HEK293 (cell line): ENCODE results near the gene KRTAP10-11.

ENCODE experiments used
- CTCF ChIA-PET: fragments of 350-600 bp; formaldehyde crosslinking; extraction: SDS; loops from one replicate; lab custom pipeline; 2021; ENCODE audit warnings: antibody characterized with exemption; lab: Yijun Ruan, JAX
- POLR2A ChIA-PET: fragments of 300-600 bp; formaldehyde crosslinking; extraction: SDS; loops from one replicate; lab custom pipeline; 2020; ENCODE audit warnings: antibody characterized with exemption, inconsistent platforms; lab: Yijun Ruan, JAX
- H3K27ac ChIP-seq: fragments of 200-500 bp; sonication (Bioruptor generic); 2 replicates; pipeline ENCODE4 v1.5.1; 2014; ENCODE audit warnings: low read depth, low read length, control low read depth, inconsistent platforms; ENCODE audit errors: extremely low read depth
- H3K36me3 ChIP-seq, 2 experiments: fragments of 200-500 bp in 1 of 2; sonication (Bioruptor generic) in 1 of 2; 1 replicate in 1 of 2; 2 replicates in 1 of 2; pipeline ENCODE4 v1.5.1; 2014 to 2017; ENCODE audit warnings: inconsistent platforms in 2 of 2, low read length in 2 of 2; ENCODE audit not compliant: control insufficient read depth in 2 of 2, insufficient read depth in 1 of 2
- H3K4me1 ChIP-seq: fragments of 200-500 bp; sonication (Bioruptor generic); 2 replicates; pipeline ENCODE4 v1.5.1; 2014; ENCODE audit warnings: mild to moderate bottlenecking, low read length, inconsistent platforms; ENCODE audit not compliant: control insufficient read depth, insufficient read depth
- H3K4me3 ChIP-seq: 2 replicates; pipeline ENCODE4 v1.5.1; 2011; ENCODE audit warnings: low read depth, mild to moderate bottlenecking, control low read depth, low read length, moderate library complexity
- H3K9me3 ChIP-seq: fragments of 200-500 bp; sonication (Bioruptor generic); 2 replicates; pipeline ENCODE4 v1.5.1; 2014; ENCODE audit warnings: low read depth, low read length, inconsistent platforms; ENCODE audit not compliant: control insufficient read depth, insufficient read depth
- BCL11B ChIP-seq: fragments of 450-650 bp; formaldehyde crosslinking; IDR thresholded peaks from 2 replicates; pipeline ENCODE4 v1.5.1; 2016; ENCODE audit warnings: low read depth, missing biosample characterization, missing genetic modification characterization
- IKZF3 ChIP-seq: fragments of 450-650 bp; IDR thresholded peaks from 2 replicates; pipeline ENCODE4 v1.5.0; 2018; ENCODE audit warnings: missing biosample characterization, mild to moderate bottlenecking, missing genetic modification characterization, moderate library complexity
- KLF16 ChIP-seq: fragments of 450-650 bp; formaldehyde crosslinking; IDR thresholded peaks from 2 replicates; pipeline ENCODE4 v1.5.1; 2017; ENCODE audit warnings: missing biosample characterization, missing genetic modification characterization
- ZBTB20 ChIP-seq: fragments of 450-650 bp; formaldehyde crosslinking; IDR thresholded peaks from 2 replicates; pipeline ENCODE4 v1.5.1; 2016; ENCODE audit warnings: missing biosample characterization, missing genetic modification characterization
- ZFHX2 ChIP-seq: fragments of 450-650 bp; formaldehyde crosslinking; conservative IDR thresholded peaks from 2 replicates; pipeline ENCODE4 v1.5.1; 2016; ENCODE audit warnings: missing biosample characterization, missing genetic modification characterization
- ZFP3 ChIP-seq: fragments of 450-650 bp; formaldehyde crosslinking; IDR thresholded peaks from 2 replicates; pipeline ENCODE4 v1.5.1; 2016; ENCODE audit warnings: low read depth, missing biosample characterization, missing genetic modification characterization
- ZNF121 ChIP-seq: fragments of 450-650 bp; formaldehyde crosslinking; IDR thresholded peaks from 2 replicates; pipeline ENCODE4 v1.5.1; 2016; ENCODE audit warnings: missing biosample characterization, missing genetic modification characterization
- ZNF184 ChIP-seq: fragments of 450-650 bp; IDR thresholded peaks from 2 replicates; pipeline ENCODE4 v1.5.1; 2018; ENCODE audit warnings: missing biosample characterization, mild to moderate bottlenecking, missing genetic modification characterization
- ZNF19 ChIP-seq: fragments of 450-650 bp; formaldehyde crosslinking; IDR thresholded peaks from 2 replicates; pipeline ENCODE4; 2016; ENCODE audit warnings: missing biosample characterization, missing genetic modification characterization, low read depth
- ZNF202 ChIP-seq: fragments of 450-650 bp; formaldehyde crosslinking; IDR thresholded peaks from 2 replicates; pipeline ENCODE4 v1.5.1; 2016; ENCODE audit warnings: missing biosample characterization, missing genetic modification characterization, borderline replicate concordance
- ZNF223 ChIP-seq: fragments of 450-650 bp; formaldehyde crosslinking; IDR thresholded peaks from 2 replicates; pipeline ENCODE4 v1.5.1; 2016; ENCODE audit warnings: missing biosample characterization, missing genetic modification characterization
- ZNF23 ChIP-seq: fragments of 450-650 bp; formaldehyde crosslinking; IDR thresholded peaks from 2 replicates; pipeline ENCODE4 v1.5.1; 2016; ENCODE audit warnings: missing biosample characterization, missing genetic modification characterization, borderline replicate concordance
- ZNF248 ChIP-seq: fragments of 450-650 bp; formaldehyde crosslinking; IDR thresholded peaks from 2 replicates; pipeline ENCODE4 v1.5.1; 2017; ENCODE audit warnings: missing biosample characterization, missing genetic modification characterization
- ZNF354C ChIP-seq: fragments of 450-650 bp; formaldehyde crosslinking; IDR thresholded peaks from 2 replicates; pipeline ENCODE4 v1.5.1; 2016; ENCODE audit warnings: missing biosample characterization, missing genetic modification characterization, low read depth, borderline replicate concordance
- ZNF391 ChIP-seq: fragments of 450-650 bp; formaldehyde crosslinking; IDR thresholded peaks from 2 replicates; pipeline ENCODE4 v1.5.1; 2016; ENCODE audit warnings: low read depth, missing biosample characterization, missing genetic modification characterization, borderline replicate concordance
- ZNF426 ChIP-seq: fragments of 450-650 bp; formaldehyde crosslinking; IDR thresholded peaks from 2 replicates; pipeline ENCODE4 v1.5.1; 2017; ENCODE audit warnings: missing biosample characterization, missing genetic modification characterization, mild to moderate bottlenecking, inconsistent platforms, moderate library complexity
- ZNF501 ChIP-seq: fragments of 450-650 bp; formaldehyde crosslinking; IDR thresholded peaks from 2 replicates; pipeline ENCODE4 v1.5.1; 2016; ENCODE audit warnings: missing biosample characterization, missing genetic modification characterization
- ZNF747 ChIP-seq: fragments of 450-650 bp; formaldehyde crosslinking; IDR thresholded peaks from 2 replicates; pipeline ENCODE4 v1.5.1; 2016; ENCODE audit warnings: missing biosample characterization, missing genetic modification characterization
- ZNF76 ChIP-seq: fragments of 450-650 bp; formaldehyde crosslinking; IDR thresholded peaks from 2 replicates; pipeline ENCODE4; 2016; ENCODE audit warnings: low read depth, missing biosample characterization, missing genetic modification characterization, borderline replicate concordance
- ZNF777 ChIP-seq: fragments of 450-650 bp; formaldehyde crosslinking; IDR thresholded peaks from 2 replicates; pipeline ENCODE4 v1.5.1; 2017; ENCODE audit warnings: missing biosample characterization, missing genetic modification characterization, borderline replicate concordance
- TF ChIP-seq, protein P1 (sequence below): fragments of 450-650 bp; formaldehyde crosslinking; IDR thresholded peaks from 2 replicates; pipeline ENCODE4 v1.5.0; 2017; ENCODE audit warnings: missing biosample characterization, missing genetic modification characterization, borderline replicate concordance
- TF ChIP-seq, protein P2 (sequence below): fragments of 450-650 bp; formaldehyde crosslinking; IDR thresholded peaks from 2 replicates; pipeline ENCODE4 v1.5.1; 2016; ENCODE audit warnings: missing biosample characterization, missing genetic modification characterization

KRTAP10-11 gene

DNA sequence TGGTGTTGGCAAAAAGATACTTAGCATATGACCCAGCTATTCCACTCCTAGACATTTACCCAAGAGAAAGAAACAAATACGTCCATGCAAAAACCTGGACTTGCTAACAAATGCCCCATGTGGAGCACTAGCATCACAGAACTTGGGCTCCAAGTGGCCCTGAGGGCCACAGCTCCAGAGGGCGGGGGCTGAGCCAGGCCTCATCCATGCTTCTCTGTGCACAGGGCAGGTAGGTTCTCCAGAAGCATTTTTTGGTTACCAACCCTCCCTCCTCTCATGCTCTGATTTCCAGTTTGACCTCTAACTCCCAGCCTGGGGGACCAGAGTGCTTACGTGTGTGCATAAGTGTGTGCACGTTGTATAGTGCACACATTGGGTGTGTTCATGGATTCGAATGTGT, 18.5 kb downstream of the KRTAP10-11 start:
- Histone ChIP-seq H3K9me3 (no peaks in the 10 kb centered on the region), H3K4me3 (no peak overlapping the region), H3K4me1 (no peaks in the 10 kb centered on the region), H3K36me3 (no peaks in the 10 kb centered on the region), H3K27ac (no peak overlapping the region)
- CTCF ChIA-PET = no interaction called here
- TF ChIP-seq, protein P1, sequence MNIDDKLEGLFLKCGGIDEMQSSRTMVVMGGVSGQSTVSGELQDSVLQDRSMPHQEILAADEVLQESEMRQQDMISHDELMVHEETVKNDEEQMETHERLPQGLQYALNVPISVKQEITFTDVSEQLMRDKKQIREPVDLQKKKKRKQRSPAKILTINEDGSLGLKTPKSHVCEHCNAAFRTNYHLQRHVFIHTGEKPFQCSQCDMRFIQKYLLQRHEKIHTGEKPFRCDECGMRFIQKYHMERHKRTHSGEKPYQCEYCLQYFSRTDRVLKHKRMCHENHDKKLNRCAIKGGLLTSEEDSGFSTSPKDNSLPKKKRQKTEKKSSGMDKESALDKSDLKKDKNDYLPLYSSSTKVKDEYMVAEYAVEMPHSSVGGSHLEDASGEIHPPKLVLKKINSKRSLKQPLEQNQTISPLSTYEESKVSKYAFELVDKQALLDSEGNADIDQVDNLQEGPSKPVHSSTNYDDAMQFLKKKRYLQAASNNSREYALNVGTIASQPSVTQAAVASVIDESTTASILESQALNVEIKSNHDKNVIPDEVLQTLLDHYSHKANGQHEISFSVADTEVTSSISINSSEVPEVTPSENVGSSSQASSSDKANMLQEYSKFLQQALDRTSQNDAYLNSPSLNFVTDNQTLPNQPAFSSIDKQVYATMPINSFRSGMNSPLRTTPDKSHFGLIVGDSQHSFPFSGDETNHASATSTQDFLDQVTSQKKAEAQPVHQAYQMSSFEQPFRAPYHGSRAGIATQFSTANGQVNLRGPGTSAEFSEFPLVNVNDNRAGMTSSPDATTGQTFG (tag by site-specific recombination) = no peak
- TF ChIP-seq ZNF248 = no peak
- TF ChIP-seq ZNF501 (tag by site-specific recombination) = no peak
- TF ChIP-seq ZNF202 (tag by site-specific recombination) = no peak
- TF ChIP-seq ZBTB20 = no peak
- no peak for TF ChIP-seq ZNF76 (tag by site-specific recombination)
- no peak for TF ChIP-seq ZNF426 (tag by site-specific recombination)
- POLR2A ChIA-PET = no interaction called here

DNA sequence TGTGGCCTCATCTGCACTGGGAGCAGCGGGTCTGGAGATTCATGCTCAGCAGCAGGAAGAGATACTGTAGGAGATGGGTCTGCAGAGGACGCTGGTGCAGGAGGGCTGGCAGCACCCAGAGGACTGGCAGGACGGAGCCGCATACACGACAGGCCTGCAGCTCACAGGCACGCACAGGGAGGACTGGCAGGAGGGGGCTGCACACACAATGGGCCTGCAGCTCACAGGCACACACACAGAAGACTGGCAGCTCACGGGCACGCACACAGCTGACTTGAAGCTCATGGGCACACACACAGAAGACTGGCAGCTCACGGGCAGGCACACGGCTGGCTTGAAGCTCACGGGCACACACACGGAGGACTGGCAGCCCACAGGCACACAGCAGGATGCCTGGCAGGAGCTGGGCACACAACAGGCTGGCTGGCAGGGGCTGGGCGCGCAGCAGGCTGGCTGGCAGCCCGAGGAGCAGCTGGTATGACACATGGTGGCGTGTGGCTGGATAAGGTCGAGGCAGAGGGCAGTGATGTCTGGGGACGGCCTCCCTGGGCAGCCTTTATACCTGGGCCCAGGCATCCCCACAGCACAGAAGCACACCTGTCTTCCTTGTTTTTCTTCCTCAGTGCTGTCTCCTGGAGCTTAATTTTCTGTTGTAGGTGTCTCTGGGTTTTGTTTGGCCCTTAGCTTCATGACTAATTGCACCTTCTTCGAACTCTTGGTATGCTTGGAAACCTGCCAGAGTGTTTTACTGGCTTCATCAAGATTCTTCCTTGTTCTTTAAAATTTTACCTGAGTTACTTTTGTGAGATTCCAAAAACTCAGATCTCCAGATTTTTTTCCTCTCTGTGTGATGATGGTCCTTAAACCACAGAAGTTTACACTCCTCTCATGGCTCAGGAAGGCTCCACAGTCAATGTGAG, 20.4 kb downstream of the KRTAP10-11 start, which contains the start of gene KRTAP12-2:
TSS of gene KRTAP12-2 (minus strand) at position 527 of the 920 bp plus-strand sequence. CDS start at position 486, 41 bp downstream.
- no peak for TF ChIP-seq ZBTB20
- no peak for TF ChIP-seq ZNF19 (tag by site-specific recombination)
- CTCF ChIA-PET = no interaction called here
- no peak within 1 kb of the TSS for H3K27ac ChIP-seq
- H3K36me3 ChIP-seq = no peaks in the 10 kb centered on the region
- H3K4me1 ChIP-seq = no peaks in the 10 kb centered on the region
- POLR2A ChIA-PET = no interaction called here
- no peaks in the 10 kb centered on the region; the same call in 1 of the 2 replicates for H3K9me3 ChIP-seq
- H3K4me3 ChIP-seq = no peak within 1 kb of the TSS

DNA sequence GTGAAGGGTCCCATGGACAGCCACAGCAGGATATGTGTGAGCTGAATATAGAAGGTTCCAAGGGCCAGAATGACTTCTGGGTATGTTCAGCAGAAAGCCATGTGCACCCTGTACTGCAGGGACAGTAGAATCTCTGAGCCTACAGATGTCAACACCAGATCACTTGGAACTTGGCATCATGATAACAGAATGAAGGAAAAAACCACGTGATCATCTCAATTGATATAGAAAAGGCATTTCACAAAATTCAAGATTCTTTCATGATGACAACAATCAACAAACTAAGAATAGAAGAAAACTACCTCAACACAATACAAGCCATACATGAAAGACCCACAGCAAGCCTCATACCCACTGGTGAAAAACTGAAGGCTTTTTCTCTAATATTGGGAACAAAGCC, 21.4 kb downstream of the KRTAP10-11 start:
- no peaks in the 10 kb centered on the region; the same call in 1 of the 2 replicates for H3K9me3 ChIP-seq
- no peak overlapping the region for H3K27ac ChIP-seq
- no peak overlapping the region for H3K4me3 ChIP-seq
- H3K36me3 ChIP-seq = no peaks in the 10 kb centered on the region
- POLR2A ChIA-PET = no interaction called here
- H3K4me1 ChIP-seq = no peaks in the 10 kb centered on the region
- CTCF ChIA-PET = no interaction called here
- TF ChIP-seq ZNF391 (tag by site-specific recombination) (no peak), BCL11B (tag by site-specific recombination) (no peak), ZNF777 (tag by site-specific recombination) (no peak), ZBTB20 (no peak), ZNF223 (tag by site-specific recombination) (no peak), ZNF184 (tag by site-specific recombination) (no peak), IKZF3 (tag by site-specific recombination) (no peak), ZNF121 (tag by site-specific recombination) (no peak), ZNF23 (tag by site-specific recombination) (no peak), ZFP3 (tag by site-specific recombination) (no peak), ZNF354C (no peak), ZNF747 (tag by site-specific recombination) (no peak), KLF16 (no peak), ZFHX2 (tag by site-specific recombination) (no peak)
- TF ChIP-seq, protein P1 (tag by site-specific recombination) = no peak
- TF ChIP-seq, protein P2, sequence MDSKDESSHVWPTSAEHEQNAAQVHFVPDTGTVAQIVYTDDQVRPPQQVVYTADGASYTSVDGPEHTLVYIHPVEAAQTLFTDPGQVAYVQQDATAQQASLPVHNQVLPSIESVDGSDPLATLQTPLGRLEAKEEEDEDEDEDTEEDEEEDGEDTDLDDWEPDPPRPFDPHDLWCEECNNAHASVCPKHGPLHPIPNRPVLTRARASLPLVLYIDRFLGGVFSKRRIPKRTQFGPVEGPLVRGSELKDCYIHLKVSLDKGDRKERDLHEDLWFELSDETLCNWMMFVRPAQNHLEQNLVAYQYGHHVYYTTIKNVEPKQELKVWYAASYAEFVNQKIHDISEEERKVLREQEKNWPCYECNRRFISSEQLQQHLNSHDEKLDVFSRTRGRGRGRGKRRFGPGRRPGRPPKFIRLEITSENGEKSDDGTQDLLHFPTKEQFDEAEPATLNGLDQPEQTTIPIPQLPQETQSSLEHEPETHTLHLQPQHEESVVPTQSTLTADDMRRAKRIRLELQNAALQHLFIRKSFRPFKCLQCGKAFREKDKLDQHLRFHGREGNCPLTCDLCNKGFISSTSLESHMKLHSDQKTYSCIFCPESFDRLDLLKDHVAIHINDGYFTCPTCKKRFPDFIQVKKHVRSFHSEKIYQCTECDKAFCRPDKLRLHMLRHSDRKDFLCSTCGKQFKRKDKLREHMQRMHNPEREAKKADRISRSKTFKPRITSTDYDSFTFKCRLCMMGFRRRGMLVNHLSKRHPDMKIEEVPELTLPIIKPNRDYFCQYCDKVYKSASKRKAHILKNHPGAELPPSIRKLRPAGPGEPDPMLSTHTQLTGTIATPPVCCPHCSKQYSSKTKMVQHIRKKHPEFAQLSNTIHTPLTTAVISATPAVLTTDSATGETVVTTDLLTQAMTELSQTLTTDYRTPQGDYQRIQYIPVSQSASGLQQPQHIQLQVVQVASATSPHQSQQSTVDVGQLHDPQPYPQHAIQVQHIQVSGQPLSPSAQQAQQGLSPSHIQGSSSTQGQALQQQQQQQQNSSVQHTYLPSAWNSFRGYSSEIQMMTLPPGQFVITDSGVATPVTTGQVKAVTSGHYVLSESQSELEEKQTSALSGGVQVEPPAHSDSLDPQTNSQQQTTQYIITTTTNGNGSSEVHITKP (tag by site-specific recombination) = no peak
